Neural cell (in vitro differentiated cells): ENCODE data around the gene CABP4.

ENCODE experiments used
- EP300 ChIP-seq: fragments of 450-650 bp; conservative IDR thresholded peaks from 2 replicates; pipeline ENCODE4 v1.6.1; 2014; ENCODE audit warnings: antibody characterized with exemption, mild to moderate bottlenecking, moderate library complexity; ENCODE audit not compliant: poor library complexity, severe bottlenecking
- MXI1 ChIP-seq: fragments of 450-650 bp; conservative IDR thresholded peaks from 2 replicates; pipeline ENCODE4 v1.6.1; 2014; ENCODE audit warnings: antibody characterized with exemption, mild to moderate bottlenecking; ENCODE audit not compliant: poor library complexity, severe bottlenecking
- RAD21 ChIP-seq: fragments of 450-650 bp; conservative IDR thresholded peaks from 2 replicates; pipeline ENCODE4 v1.6.1; 2014; ENCODE audit warnings: antibody characterized with exemption, mild to moderate bottlenecking, moderate library complexity
- TAF1 ChIP-seq: IDR thresholded peaks from 2 replicates; pipeline ENCODE4 v1.6.1; 2012; ENCODE audit warnings: low read depth
- TF ChIP-seq, protein P1 (sequence below): fragments of 450-650 bp; IDR thresholded peaks from 2 replicates; pipeline ENCODE4 v1.5.1; 2014; ENCODE audit warnings: antibody characterized with exemption, mild to moderate bottlenecking, moderate library complexity; ENCODE audit not compliant: poor library complexity, severe bottlenecking

DNA sequence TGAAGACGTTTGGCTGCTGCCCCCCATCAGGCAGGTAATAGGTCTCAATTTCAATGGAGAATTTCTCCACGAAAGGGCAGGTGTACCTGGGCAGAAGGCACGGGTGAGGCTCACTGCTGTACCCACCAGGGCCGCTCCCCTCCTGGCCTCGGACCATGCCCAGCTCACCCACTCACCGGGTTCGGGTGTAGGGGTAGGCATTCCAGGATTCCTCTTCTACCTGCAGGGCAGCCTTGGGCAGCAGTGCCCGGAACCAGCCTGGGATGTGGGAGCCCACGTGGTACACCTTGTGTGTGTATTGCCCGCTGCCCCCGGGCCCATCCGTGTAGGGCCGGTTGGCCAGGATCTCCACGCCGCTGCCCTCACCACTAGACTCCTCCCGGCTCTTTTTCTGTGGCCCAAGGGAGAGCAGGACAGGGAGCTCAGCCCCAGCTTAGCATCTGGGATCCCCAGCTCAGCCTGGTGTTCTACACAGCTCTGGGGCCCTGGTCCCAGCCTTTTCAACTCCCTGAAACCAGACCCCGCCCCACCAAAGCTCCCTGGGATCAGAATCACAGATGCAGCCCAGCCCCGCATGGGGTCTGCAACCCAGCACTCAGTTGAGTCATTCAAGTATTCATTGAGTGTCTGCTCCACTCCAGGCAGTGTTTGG lies 47.3 kb downstream of the CABP4 start:
- TF ChIP-seq, protein P1, sequence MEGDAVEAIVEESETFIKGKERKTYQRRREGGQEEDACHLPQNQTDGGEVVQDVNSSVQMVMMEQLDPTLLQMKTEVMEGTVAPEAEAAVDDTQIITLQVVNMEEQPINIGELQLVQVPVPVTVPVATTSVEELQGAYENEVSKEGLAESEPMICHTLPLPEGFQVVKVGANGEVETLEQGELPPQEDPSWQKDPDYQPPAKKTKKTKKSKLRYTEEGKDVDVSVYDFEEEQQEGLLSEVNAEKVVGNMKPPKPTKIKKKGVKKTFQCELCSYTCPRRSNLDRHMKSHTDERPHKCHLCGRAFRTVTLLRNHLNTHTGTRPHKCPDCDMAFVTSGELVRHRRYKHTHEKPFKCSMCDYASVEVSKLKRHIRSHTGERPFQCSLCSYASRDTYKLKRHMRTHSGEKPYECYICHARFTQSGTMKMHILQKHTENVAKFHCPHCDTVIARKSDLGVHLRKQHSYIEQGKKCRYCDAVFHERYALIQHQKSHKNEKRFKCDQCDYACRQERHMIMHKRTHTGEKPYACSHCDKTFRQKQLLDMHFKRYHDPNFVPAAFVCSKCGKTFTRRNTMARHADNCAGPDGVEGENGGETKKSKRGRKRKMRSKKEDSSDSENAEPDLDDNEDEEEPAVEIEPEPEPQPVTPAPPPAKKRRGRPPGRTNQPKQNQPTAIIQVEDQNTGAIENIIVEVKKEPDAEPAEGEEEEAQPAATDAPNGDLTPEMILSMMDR: no peak
- TF ChIP-seq MXI1: no peak
- no peak for TF ChIP-seq RAD21
- no peak for TF ChIP-seq EP300
- no peak for TF ChIP-seq TAF1
